ENCODE measurements around the gene EML1.

EML1 gene, protein sequence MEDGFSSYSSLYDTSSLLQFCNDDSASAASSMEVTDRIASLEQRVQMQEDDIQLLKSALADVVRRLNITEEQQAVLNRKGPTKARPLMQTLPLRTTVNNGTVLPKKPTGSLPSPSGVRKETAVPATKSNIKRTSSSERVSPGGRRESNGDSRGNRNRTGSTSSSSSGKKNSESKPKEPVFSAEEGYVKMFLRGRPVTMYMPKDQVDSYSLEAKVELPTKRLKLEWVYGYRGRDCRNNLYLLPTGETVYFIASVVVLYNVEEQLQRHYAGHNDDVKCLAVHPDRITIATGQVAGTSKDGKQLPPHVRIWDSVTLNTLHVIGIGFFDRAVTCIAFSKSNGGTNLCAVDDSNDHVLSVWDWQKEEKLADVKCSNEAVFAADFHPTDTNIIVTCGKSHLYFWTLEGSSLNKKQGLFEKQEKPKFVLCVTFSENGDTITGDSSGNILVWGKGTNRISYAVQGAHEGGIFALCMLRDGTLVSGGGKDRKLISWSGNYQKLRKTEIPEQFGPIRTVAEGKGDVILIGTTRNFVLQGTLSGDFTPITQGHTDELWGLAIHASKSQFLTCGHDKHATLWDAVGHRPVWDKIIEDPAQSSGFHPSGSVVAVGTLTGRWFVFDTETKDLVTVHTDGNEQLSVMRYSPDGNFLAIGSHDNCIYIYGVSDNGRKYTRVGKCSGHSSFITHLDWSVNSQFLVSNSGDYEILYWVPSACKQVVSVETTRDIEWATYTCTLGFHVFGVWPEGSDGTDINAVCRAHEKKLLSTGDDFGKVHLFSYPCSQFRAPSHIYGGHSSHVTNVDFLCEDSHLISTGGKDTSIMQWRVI

DNA sequence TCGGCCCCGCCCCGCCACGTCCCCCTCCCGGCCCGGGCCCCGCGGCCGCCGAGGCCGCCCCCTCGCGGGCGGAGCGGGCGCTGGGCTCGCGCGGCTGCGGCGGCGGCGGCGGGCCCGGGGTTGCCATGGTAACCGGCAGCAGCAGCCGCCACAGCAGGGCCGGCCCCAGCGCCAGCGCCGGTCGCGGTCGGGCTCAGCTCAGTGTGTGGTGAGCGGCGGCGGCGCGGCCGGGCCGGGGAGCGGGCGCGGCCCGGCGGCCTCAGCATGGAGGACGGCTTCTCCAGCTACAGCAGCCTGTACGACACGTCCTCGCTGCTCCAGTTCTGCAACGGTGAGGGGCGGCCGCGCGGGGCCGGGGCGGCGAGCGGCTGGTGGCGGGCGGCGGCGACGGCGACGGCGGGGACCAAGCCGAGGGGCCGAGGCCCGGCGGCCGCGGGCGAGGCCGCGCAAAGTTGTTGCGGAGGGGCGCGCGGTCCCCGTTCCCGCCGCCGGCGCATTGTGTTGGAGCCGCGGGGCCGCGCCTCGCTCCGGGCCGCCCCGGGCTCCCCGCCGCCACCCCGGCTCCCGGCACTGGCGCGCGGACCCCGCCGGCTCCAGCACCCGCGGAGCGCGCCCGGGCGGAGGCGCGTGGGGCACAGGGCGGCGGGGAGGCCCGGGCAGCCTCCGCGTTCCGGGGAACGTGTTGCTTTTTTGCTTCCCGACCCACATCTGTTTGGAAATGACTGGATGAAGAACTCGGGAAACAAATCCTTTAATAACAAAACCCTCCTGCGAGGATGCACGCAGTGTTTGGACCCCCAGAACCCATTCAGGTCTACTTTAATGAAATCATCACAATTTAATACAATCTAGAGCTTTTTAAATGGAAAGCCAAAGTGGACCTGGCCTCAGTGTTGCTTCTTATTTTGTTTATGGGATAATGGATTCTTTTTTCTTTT, at the start of gene EML1:
Gene EML1, plus strand, starts transcription at position 201 of the 938 bp plus-strand sequence. Its CDS starts 64 bp downstream, at position 265.
- DNase-seq (ENCODE audit: low spot score), result no peak

DNA sequence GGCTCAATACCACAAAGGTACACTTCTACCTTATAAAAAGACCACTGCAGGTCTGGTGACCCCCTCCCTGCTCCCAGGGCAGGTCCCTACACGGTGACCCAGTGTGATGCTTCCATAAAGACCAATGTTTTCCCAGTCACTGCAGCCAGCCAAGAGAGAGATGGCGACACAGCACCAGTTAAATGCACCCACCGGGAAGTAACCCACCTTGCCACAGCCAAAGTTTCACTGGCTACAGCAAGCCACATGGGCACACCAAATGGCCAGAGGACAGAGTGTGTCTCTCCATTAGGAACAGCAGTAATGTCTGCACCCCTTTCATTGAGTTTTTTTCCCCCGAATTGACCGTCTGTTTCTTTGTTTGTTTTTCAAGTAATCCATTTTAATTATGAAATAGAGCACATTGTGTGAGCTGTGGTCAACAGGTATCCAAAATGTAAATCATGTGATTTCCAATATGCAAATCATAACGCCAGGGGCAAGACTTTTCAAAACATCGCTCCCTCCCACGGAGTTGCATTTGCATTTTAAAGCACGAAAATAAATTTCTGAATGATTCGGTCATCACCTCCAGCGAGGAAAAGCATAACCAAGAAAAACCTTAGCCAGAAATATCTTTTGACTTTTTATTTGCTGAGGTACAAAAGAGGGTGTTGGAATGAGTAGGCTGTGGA, 48.9 kb upstream of the EML1 start:
- DNase-seq (ENCODE audit: low spot score), result no peak

DNA sequence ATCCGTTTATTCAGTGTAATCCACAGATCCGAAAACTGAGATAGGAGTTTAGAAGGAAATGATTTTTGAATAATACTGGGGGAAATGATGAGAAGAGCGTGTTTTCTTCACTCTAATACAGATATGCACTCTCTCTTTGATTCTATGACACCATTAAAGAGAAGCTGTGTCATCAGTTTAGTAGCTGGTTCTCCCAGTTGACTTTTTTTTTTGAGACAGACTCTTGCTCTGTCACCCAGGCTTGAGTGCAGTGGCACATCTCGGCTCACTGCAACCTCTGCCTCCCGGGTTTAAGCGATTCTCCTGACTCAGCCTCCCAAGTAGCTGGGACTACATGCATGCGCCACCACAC, 48.4 kb upstream of the EML1 start:
- no peak for DNase-seq (ENCODE audit: low spot score)

DNA sequence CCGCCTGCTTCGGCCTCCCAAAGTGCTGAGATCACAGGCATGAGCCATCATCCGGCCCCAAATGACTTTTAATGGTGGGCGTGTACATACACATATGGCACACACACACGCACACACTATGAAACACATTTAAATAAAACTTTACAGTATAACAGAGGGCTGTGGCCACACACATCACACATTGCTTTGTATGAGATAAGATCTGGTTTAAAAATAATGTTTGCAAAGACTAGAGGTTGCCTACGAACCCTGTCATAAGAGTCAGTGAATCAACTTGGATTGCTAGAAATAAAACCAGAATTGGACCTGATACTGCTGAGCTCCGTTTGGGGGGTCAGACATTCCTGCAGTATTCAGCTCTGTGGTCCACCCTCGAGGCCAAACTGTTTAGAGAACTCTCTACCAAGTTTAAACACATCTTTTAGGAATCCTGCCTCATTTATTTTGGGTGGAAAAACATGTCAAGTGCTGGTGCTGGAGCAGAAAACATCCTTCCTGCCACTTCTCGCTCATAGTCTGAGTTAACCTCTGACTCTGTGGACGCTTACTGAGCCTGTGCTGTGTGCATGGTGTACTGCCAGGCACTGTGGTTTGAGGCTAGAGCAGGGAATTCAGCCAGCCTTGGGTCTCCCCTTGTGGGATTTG, 47.8 kb upstream of the EML1 start:
- no peak for DNase-seq (ENCODE audit: low spot score)

DNA sequence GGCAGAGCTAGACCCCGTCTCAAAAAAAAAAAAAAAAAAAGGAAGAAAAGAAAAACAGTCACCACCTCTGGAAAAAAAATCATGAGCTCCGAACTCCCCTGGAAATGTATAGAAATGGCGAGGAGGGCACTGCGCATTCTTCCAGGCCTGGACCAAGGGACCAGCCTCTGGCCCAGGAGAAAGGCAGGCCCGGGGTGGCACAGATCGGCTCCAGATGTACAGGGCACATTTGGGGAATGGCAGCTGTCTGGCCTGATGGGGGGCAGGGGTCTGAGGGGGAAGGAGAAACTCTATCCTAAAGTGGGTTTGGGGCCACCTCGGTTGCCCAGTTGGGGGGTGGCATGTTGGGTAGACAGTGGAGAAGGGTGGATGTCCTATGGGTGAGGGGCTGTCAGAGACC, 46.0 kb upstream of the EML1 start:
- no peak for DNase-seq (ENCODE audit: low spot score)

DNA sequence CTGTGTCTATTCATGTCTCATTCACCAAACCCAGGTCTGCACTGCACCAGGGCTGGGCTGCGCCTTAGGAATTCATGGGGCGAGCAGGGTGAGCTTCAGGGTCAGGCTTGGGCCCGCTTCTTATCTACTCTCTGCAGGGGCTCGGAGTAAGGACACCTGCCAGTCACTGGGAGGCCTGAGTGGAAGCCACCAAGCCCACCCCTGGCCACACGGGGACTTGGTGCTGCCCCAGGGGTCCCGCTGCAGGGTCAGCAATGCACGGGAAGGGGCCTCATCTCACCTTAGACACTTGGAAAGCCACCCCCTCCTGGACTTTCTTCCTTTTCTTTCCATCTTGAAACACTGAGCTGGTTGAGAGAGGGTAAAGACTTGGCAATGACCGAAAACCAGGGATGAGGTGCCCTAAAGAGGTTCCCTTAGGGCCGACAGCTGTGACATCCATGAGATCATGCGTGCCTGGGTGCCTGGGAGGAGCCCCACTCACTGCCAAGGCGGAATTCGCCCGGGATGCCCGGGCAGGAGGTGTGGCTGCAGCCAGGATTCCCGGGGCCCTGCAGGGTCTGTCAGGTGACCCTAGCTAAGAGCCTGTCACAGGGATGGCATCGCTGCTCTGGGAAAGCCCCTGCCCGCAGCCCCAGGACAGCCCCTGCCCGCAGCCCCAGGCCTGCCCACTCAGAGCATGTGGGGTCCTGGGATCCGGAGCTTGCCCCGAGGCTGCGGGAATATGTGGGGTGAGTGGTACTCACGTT, 45.5 kb upstream of the EML1 start:
- no peak for DNase-seq (ENCODE audit: low spot score)

DNA sequence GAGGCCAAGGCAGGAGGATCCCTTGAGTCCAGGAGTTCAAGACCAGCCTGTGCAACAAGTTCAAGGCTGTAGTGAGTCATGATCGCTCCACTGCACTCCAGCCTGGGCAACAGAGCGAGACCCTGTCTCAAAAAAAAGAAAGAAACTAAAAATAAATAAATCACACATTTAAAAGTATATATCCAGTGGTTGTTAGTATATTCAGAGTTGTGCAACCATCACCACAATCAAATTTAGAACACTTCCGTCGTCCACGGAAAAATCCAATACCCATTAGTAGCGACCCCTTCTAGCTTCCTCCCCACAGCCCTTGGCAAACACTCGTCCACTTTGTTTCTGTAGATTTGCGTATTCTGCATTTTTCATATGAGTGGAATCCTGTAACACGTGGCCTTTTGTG, 44.7 kb upstream of the EML1 start:
- DNase-seq (ENCODE audit: low spot score), result no peak

DNA sequence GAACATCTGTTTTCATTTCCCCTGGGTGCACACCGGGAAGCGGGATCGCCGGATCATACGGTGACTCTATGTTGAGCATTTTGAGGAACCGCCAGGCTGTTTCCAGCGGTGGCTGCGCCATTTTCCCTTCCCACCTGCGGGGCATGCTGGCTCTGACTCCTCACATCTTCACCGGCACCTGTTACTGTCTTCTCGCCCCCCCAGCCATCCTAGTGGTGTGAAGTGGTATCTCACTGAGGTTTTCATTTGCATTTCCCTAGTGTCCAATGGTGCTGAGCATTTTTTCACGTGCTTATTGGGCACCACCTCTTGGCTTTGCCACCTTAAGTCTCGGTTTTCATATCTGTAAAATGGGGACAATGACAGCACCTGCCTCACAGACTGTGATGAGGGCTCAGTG, 44.1 kb upstream of the EML1 start:
- DNase-seq (ENCODE audit: low spot score), result no peak

DNA sequence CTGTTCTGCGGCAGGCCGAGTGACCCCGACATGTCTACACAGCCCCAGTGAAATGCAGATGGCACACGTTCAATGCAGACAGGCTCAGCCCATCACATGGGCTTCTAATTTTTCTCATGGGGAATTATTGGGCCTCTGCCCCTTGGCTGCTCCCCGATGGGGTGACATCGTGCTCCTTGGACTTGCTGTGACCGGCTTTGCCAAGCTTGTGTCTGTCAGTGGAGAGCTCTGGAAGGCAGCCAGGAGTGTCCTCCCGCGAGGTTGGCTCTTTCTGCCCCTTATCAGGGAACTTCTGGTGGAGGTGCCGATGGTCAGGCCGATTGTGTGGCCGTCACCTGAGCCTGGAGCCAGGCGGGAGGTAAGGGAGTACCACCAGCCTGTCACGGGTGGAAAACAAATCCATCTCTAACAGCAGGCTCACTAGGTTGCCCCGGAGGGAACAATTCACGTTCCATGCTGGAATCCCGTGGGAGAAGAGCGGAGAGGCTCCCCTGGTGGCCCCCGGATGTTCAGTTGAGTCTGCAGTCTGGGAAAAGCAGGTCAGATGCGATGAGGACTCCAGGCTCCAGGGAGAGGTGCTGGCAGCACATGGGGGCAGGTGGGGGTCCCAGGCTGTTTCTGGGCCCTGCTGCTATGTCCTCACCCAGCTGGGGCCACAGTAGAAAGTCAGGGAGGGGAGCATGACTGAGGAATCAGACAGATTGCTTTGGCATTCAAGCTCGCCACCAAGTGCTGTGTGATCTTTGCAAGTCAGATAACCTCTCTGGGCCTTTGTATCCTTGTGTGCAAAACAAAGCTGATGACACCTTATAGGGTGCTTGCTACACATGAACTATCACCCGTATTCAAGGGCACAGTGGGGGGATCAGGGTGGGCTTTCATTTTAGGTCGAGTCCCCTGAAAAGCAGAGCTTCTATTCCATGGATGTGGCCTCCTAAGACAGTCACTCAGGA, 43.2 kb upstream of the EML1 start:
- no peak for DNase-seq (ENCODE audit: low spot score)

DNA sequence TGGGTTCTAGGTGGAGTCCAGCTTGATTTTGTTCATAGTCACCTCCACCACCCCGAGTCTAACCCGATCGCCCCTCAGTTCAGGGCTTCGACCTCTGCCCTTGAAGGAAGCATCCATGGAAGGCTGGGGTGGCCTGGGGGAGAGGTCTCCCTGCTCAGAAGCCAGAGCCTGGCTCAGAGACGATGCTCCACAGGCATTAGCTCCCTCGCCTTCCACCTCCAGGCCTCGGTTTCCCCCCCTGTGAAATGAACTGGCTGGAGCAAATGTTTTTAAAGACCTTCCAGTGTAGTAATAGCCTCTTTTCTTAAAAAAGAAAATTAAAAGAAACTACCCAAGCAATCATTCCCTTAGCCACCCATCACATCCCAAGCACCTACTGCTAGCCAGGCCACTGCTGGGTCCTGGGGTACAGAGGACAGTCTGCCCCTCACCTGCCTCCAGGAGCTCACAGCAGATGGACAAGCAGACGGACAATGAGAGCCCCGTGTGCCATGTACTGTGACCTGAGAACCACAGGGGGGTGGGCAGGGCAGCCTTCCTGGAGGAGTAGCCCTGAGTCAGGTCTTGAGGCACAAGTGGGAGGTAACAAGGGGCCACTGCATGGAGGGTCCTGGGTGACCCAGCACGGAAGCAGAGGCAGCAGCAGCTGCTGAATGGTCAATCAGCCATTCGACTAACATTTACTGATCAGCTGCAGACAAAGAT, 42.3 kb upstream of the EML1 start:
- no peak for DNase-seq (ENCODE audit: low spot score)

DNA sequence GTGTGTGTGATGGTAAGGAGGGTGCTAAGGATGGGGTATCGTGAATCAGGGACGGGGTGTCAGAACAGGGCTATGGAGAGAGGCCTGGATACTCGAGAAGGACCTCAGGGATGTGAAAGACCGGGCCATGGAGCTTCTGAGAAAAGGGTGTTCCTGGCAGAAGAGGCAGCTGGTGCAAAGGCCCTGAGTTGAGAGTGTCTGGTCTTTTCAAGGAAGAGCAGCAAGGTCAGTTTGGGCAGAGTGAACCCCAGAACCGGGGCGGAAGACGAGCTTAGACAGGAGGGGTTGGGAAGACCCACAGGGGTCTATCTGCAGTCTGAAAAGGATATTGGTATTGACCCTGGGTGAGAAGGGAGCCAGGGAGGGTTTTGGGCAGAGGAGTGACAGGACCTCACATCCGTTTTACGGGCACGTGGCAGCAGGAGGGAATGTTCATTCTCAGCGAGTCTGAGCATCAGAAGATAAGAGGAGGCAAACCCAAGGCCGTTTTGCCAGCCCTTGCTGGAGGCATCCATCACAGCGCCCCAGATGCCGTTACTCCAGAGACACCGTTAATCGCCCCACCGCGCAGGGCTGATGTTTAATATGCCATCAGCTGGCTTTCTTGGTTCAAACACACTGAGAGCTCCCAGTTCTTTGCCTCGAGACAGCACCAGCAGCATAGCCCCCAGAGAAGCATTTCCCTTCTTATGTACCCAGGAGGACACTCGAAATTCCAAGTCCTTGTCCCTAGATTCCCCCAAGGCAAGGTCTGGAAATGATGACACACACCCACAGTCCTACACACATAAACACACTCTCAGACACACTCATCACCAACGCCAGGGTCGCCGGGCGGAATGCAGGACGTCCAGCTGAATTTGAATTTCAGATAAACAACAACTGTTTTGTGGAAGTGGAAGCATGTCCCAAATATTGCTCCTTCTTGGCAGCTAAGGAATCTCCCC, 41.4 kb upstream of the EML1 start:
- DNase-seq (ENCODE audit: low spot score), result no peak

DNA sequence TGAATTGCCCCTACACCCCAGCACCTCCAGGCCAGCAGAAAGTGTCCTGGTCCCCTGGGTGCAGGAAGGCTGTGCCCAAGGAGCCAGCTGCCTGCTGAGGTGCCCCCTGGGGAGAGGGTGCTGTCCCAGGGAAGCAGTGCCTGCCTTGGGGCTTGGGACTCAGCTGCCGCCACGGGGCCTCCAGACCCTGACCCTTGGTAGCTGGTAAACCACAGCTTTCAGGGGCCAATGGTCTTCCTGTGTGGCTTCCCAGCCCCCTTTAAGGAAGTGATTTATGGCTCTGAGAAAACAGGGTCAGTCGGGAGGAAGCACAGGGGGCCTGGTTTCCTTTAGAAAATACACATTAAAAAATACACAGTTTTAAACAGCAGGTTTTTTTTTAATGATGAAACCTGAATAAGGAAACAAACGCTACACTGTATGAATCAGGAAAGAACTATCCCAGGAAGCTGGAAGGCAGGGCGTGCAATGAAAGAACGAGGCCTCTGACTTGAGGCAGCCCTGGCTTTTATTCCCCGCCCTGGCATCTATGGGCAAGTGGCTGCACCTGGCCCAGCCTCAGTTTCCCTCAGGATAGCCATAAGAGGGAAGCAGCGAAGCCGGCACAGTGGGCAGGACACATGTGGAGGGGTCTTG, 40.6 kb upstream of the EML1 start:
- DNase-seq (ENCODE audit: low spot score), result no peak

DNA sequence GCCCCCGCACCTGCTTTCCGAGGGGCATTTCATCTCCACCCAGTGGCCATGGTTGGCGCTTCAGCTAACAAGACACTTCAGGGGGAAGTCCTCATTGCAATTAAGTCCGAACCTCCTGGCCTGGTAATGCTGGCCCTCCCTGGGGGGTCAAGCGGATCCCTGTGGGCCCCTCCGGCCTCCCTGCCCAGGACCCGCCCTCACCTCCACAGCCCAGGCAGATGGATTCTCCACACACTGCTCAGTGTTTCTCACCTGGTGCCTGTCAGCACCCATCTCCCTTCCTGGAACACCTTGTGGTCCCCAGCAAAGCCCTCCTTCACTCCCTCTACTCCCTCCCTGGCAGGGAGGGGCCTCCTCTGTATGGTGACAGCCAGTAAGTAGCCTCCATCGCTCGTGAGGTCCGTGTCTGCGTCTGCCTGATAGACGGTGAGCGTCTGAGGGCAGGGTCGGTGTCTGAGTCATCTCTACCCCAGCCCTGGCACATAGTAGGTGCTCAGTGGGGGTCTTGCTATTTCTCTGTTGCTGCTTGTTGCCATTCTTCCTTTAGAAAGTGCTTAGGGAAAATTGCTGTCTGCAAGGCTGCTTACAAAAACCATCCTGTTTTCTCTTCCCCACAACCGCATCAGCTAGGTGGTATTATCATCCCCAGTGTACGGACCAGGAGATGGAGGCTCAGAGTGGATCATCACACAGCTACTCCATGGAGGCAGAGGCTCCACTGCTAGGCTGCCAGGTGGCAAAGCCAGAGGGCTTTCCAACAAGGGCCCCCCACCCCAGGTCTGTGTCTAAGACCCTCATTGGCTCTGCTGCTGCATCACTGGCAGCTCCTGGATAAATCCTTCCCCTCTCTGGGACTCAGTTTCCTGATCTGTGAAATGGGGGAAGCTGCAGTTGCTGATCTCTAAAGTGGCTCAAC, 39.7 kb upstream of the EML1 start:
- DNase-seq (ENCODE audit: low spot score), result no peak

DNA sequence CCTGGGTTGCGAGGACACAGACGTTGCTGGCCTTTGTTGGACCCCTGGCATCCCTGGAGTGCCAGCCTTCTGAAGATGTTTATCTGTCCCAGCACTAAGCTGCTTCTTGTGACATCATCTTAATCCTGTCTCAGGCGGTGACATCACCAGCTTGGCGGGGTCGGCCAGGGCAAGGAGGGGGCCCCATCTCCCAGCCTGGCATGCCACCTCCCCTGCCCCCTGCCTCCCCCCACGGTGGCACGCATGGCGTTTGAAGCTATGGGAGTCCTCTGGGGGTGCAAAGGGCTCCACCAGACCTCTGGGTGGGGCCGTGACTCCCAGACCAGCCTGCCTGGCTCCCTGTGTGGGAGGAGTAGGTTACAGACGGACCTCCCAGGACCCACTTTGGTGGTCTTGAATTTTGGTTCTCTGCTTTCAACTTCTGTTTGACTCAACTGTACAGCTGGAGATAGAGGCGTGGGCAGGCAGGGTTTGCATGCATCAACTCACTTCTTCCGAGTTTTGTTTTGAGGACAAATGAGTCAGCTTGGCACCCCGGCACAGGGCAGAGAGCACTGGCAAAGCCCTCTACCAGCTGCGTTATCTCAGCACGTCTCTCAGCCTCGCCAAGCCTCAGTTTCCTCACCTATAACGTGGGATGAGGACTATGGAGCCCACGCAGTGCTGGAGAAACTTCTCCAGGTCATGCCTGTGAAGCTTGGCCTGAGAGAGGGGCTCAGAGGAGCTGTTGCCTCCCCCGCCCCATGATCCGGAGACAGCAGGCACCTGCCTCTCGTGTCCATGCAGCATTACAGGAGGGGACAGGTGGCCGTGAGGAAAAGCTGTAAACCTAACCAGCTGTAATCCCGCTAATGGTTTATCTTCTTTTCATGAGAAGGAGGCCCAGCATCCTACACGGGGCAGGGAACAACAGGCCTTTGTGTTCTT, 38.8 kb upstream of the EML1 start:
- DNase-seq (ENCODE audit: low spot score), result no peak

DNA sequence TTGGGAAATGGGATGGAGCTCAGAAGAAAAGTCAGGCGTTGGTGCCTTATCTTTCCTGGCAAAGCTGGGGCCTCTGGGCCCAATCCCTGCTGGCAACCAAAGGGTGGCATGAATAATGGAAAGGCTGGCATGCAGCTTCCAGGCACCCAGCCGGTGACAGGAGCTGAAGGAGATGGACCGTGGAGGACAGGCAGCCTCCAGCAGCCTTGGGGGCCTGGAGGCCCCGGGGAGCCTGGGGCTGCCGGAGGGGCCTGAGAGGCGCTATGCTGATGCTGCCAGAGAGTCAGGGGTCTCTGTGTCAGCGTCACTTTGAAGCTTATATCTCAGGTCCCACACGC, 38.2 kb upstream of the EML1 start:
- no peak for DNase-seq (ENCODE audit: low spot score)

Measured in hematopoietic multipotent progenitor cell treated with erythropoietin and hydrocortisone succinate and interleukin-3 and kit ligand, for 17 days (in vitro differentiated cells).